GM18870 (cell line): ENCODE data around the gene SDCBP2.
A peak's percentile ranks its signal among the peaks of the same experiment; 100 is the strongest.

Source experiments
- ATAC-seq: cut with Tn5 transposase; IDR thresholded peaks from one replicate; pipeline ENCODE4 v1.9.1; 2021; ENCODE audit warnings: moderate library complexity; ENCODE audit not compliant: unreplicated experiment

SDCBP2 gene

DNA sequence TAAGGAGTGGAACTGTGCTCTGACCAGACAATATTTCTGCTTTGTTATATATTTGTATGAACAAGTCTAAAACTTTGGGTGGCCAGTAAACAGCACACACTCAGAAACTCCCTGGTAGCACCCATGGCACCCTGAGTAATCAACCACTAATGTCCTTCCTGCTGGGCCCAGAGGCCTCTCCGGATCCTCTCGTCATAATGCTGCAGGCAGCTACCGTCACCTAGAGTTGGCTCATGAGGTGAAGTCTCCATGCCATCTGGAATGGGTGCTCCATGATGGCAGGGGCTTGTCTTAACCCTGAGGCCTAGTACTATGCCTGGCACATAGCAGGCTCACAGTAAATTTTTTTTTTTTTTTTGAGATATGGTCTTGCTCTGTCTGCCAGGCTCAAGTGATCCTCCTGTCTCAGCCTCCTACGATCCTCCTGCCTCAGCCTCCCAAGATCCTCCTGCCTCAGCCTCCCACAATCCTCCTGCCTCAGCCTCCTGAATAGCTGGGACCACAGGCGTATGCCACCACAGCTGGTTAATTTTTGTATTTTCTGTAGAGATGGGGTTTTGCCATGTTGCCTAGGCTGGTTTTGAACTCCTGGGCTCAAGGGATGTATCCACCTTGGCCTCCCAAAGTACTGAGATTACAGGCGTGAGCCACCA lies 3.0 kb upstream of the SDCBP2 start:
- ATAC-seq = no peak

DNA sequence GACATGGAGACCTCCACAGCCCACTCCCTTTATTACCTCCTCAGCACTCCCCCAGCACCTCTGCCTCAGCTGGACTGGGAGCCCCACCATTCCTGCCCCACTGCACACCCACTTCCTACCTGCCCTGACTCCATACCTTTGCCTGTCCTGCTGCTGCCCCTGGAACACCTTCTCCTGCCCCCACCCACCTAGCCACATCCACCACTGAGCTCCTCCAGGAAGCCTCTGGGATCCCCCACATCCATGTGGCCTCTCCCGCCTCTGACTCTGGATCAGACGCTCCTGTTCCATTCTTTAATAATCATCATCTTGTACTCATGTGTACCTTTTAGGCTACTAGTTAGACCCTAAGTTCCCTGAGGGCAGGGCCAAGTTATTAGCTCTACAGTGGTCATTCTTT lies 2.2 kb upstream of the SDCBP2 start:
- no peak for ATAC-seq

DNA sequence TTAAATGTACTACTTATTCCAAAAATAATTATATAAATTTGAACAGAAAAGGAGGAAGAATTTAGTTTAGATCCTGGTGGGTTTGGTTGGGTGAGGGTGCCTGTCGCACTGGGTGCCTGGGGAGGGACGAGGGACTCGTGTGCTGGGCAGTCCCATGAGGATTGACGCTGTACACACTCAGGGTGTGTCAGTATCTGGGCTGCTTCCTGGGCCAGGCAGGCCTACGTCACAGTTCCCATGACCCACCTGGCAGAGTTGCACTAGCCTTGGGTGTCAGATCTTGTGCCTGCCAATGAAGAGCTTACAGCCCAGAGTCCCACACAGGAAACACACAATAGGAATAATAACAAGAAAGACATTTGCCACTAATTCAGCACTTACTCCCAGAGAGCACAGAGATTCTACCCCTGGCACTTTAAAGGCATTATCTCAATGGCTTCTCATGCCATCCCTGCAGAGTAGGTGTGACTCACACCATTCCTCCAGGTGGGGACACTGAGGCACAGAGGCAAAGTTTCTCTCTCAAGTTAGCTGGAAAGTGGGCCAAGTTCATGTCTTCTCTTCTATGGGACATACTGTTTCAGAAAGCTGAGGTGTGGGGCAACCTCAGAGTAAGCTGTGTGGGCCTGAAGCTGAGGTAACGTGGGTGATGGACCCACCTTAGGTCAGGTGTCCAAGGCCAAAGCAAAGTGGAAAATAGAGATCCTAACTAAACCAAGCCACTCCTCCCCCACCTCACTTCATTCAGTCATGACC lies 1.3 kb upstream of the SDCBP2 start:
- ATAC-seq = no peak

DNA sequence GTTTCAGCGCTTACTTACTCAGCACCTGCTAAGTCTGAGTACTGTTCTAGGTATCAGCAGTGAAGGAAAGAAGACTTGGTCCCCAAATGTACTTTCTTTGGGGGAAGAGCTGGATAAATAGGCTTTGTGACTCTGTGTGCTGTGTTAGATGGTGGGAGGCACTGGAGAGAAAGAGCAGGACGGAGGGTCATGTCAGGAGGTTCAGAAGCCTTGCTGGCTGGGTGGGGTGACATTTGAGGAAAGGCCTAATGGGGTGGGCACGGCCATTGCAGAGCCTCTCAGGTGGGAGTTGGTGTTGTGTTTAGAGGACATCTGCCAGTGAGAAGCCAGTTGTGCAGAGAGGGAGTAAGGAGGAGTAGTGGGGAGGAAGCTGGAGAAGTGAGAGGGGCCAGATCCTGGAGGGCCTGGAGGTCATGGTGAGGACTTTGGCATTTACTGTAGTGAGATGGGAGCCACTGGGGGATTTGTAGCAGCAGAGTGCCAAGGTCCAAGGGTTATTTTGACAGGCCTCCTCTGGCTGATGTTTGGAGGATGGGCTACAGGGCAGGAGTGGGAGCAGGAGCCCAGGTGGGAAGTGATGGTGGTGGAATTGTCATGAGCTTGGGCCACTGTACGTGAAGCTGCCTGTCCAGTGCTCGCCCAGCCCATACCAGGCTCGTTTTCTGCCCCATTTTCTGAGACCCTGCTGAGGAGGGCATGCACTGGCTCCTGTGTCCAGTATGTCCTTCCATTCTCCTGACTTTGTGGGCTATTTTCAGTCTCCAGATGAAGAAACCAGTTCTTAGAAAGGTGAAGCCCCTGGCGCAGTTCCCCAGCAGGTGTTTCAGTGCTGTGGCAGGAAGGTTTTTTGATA lies 886 bp downstream of the SDCBP2 start:
- no peak for ATAC-seq

DNA sequence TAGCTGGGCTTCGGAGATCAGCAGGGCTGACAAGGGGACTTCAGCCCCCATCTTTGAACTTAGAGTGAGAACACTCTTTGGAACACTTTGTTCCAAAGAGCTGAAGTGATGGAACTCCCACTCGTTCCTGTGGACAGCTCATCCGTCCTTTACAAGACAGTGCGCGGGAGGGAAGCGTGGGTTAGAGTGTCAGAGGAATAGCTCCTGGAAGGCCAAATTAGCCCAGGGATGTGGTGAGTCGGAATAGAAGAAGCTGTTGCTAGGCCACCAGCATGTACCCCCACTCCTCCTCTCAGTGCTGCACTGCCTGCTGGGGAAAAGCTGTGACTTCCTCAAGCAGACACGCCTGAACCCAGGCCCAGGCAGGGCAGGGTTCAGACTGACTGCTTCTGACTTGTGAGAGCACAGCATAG lies 1.7 kb downstream of the SDCBP2 start:
- no peak for ATAC-seq

DNA sequence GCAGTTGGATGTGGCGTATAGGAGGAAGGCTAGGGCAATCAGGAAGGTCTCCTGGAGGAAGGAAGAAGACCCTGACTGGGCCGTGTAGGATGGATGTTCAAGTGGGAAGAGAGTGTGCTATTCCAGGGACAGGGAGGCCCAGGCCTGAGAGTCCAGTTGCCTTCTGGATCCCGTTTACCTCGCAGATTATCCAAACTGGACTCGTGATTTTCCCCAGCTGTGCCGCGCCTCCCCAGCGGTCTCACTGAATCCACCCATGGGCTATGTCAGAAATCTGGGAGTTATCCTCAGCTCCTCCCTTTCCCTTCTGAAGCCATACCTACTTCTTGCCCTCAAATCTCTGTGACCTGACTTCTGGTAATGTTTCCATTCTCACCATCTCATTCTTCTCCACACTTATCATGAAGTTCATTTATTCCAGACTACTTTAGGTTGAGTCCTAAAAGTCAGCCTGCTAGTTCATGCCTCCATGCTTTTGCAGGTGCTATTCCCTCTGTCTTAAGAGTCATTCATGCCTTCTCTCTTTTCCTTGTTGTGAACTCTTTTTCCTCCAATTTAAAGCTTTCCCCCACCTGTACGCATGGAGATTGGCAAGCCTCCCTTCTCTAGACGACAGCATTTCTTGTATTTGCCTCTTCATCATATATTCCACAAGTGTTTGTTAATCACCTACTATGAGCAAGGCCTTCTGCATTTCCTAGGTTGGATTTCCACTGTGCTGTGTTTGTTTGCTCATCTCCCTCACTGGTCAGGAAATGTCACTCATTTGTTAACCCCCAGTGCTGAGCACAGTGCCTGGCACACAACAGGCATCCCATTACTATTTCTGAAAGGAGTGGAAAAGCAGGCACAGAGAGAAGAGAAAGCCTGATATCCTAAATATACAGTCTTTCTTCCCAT lies 2.7 kb downstream of the SDCBP2 start:
- ATAC-seq = peak; percentile 3

DNA sequence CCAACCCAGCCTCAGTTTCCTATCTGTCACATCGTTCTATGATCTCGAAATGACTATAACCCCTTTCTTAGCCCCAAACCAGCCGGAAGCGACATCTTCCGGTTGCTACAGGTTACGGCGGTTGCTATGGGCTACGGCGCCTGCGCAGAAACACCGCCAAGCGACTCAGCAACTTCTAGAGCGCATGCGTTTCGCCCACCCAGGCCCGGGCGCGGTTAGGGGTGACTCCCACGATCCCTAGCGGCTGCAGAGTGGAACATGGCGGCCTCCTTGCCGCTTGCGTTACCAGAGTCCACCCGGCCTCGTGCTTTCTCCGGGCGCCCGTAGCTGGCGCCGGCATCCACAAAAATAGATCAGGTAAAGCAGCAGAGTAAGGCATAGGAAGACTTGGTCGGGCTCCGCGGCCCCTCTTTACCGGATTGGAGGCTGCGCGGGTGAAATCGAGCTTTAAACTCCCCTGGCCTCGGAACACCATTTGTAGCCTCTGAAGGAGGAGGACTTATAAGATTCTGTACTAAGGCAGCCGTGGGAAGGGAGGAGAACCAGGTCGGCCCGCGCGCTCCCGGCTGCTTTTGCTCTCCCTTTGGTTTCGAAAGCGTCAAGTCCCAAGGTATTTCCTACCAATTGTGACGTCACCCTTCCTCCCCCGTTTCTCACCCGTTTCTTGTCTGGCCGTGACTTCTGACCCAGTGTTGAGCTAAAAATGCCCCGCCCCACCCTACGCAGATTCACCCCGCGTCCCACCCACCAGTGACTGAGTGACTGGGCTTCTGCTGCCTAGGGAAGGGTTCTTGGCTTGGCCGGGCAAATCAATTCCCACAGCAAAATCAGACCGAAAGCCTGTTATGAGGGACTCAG lies 3.5 kb downstream of the SDCBP2 start:
- peak; percentile 68 for ATAC-seq

DNA sequence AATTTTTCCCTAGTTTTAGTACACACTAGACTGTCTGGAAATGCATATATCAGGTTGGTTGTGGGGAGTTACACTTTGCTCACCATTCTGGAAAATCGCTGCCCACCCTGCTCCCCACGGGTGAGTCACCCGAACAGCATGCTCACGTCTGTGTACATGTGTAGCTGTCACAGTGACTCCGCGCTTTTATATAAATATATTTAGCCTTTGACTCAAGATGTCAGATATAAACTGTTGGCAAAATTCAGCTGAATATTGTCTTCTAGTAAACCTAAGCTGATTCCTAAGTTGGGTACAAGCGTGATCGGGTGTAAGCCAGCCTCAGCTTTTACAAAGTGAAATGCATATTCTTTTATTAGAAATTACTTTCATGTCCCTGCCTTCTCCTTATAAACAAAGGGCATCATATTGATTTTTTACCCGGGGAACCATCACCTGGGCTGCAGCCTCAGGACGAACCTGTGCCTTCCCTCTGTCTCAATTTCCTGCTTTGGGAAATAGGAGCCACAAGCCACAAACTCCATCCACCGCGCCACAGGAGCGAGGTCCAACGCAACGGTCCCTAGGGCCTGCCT lies 4.3 kb downstream of the SDCBP2 start:
- ATAC-seq = no peak

DNA sequence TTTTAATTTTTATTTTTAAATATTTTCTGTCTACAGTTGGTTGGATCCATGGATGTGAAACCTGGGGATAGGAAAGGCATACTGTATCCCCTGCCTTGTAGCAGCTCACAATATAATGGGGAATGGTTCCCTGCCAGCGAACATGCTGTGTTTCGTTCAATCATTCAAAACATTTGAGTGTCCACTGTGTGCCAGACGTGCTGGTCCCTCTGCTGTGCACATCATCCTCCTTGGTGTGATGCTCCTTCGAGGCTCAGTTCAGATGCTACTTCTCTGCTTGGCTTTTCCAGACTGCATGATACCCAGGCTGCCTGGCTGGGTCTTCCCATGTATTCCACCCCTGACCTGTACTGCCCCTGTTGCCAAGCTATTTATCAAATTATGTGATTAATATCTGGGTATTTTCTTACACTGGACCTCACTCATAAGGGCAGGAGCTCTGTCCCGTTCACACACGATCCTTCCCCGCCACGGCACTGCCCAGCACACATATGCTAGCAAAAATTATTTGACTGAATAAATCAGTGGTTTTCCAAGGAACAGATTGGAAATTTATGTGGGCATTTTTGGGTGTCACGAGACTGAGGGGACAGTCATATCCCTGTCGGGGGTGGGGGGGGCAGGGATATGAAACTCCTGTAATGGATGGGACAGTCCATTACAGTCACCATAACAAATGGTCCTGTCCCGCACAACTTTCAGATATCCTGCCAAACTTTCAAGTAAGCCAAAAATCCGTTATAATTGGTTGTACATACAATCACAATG lies 4.9 kb downstream of the SDCBP2 start:
- ATAC-seq = no peak

DNA sequence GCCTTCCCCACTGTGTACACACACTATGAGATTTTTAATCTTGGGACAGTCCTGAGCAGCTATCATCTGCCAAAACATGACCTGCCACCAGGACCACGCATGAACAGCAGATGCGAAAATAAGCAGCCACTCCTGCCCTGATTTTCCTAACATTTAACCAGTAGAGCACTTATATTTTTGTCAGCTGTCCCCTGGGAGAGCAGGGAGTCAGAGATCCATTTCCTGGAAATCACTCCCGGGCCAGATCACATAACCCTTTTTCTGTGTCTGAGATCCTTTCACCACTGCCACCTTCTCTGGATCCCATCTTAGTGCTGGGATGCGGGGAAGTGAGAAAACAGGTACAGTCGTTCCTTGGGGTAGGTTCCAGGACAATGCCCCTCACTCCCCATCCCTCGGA lies 5.7 kb downstream of the SDCBP2 start:
- no peak for ATAC-seq

DNA sequence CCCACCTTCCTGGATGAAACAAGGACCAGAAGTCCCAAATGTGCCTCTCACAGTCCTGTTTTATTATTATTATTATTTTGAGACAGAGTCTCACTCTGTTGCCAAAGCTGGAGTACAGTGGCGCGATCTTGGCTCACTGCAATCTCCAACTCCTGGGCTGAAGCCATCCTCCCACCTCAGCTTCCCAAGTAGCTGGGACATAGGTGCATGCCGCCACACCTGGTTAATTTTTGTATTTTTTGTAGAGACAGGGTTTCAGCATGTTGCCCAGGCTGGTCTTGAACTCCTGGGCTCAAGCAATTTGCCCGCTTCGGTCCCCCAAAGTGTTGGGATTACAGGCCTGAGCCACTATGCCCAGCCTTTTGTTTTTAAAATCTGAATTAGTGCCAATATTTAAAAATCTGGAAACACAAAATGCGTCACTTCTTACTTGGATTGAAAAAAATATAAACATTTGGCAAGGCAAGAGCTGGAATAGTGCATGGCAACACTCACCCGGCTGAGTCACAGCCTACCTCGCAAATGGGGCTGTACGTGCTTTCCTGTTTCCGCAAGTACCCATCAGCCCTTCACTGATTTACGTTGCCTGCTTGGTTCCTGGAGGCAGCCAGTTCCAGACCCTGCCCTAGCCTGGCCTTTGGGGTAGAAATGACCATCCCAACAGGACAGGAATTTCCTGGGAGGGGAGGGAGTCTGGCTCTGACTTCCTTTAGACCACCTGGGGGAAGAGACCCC lies 6.3 kb downstream of the SDCBP2 start:
- no peak for ATAC-seq

DNA sequence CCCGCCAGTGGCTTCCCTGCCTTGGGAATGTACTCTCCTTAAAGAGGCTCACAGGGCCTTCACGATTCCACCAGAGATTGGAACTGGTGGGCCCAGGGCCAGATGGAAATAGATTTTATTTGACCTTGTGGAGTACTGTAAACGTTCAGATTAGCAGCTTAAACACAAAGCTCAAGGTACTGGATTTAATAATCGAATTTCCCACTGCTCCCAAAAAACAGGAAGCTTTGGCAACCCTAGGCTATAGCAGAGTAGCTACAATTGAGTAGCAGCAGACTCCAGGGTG lies 7.3 kb downstream of the SDCBP2 start:
- ATAC-seq = no peak

DNA sequence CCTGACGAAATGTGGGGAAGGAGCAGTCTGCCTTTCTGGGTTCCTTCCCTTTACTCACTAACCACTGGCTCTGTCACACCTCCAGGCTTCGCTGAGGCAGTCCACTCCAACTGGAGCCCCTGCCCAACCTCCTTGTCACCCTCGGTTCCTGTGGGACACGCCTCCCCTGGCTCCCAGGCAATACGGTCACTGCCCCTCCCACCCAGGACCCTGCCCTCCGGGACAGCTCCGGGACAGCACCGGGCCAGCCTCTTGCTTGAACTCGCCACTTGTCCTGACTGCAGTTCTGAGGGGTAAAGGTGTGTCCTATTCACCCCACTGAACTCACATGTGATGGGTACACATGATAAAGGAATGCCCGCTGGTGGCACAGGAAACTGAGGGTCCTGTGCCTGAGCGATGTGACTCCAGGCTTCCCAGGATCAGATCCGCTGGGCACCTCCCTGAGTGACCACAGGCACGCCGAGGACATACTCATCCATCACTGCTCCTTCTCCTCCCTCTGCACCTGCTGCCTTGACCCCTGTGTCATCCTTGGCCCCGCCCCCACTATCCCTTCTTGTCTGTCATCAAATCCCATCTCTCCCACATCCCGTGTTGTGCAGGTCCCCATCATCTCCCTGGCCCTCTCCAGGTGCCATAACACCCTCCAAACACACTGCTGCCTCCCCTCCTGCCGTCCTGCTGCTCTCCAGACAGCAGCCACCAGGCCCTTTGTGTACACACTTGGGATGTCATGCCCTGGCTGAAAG lies 7.9 kb downstream of the SDCBP2 start:
- no peak for ATAC-seq

DNA sequence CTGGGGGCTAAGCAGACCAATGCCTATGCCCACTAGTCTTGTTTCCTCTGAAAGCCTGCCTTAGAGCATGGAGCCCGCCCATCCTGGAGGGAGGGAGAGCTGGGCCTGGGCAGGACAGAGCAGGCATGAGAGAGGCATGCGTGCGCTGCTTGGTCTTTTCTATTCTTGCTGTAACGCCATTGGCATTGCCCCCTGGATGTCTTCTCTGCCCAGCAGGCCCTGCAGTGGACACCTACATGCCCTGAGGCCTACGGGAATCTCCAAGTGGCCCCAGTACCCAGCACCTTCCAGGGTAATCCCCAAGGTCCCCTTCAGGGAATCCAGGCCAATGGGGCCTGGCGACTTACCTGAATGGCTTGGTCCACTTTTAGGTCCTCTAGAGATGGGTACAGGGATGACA lies 8.9 kb downstream of the SDCBP2 start:
- no peak for ATAC-seq

DNA sequence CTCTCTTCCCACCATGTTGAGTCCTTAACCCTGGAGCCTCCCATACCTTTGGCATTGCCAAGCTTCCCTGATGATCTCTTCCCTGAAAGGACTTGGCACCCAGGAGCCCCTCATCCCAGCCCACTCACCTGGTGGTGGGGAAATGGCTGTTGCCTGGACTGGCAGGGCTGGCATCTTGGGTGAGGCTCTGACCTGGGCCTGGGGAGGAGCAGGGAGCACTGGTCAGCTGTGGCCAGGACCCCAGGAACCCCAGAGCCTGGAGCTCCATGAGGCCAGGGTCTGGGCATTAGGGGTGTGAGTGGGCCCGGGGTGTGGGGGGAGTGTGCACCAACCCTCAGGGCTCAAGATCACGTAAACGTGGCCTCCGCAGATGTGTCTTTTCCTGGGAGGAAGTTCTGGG lies 9.5 kb downstream of the SDCBP2 start:
- ATAC-seq = no peak

DNA sequence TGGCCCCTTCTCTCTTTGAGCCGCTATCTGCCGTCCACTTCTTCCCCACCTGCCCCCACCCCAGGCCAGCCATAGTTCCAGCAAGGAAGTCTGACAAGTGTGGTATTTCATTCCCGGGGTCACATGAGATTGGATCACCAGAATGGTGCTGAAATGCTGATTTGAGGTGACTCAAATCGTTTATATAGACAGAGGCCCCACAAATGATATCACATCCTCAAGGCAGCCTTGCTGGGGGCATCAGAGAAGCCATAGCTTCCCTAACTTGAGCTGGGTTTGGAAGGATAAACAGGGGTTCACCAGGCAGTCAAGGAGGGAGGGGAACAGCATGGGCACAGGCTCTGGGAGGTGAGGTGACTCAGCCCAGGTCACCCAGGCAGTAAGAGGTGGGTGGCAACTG lies 9.9 kb downstream of the SDCBP2 start:
- no peak for ATAC-seq

DNA sequence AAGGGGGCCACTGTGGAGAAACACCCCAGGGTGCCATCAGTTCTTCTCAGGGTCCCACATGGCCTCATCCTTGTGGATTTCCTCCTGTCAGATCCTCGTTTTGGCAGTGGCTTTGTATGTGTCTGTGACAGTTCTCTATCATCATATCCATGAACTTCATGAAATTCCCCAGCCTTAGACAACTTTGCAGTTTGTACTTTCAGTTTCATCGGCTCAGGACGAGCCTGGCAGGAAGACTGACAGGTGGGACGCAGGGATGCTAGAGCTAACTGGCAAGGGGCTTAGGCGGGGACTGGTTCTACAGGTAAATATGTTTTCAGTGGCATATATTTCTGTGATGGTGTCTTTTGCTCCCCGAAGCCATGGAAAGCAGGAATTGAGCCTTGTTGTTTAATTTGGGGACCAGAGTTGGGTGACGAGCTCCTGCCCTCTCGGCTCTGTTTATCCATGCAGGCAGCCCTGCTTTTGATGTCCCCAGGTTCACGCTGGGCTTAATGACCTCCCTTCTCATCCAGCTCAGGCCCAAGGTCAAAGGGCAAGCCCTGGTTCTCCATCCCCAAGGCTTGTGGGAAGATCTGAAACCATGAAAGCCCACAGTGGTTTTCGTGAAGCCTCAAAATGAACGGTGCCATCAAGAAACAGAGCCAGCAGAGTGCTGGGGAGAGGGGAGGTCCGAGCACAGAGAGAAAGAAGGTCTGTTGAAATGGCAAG lies 11.2 kb downstream of the SDCBP2 start:
- no peak for ATAC-seq
